Glutamatergic neuron (in vitro differentiated cells): ENCODE measurements around the gene MPHOSPH8. TPM values are rescaled to one million over a fixed set of nuclear protein-coding genes. Genes with fewer than 3 reads are reported as not detected.
"Not testable (repeated sequence)": the region's sequence is repeated elsewhere in the genome, so short reads cannot be mapped to it uniquely, and the experiment has no call there.

Experiments used
- DNase-seq: peaks from one replicate; pipeline ENCODE4 v3.0.0; 2022
- H3K27ac Mint-ChIP-seq: one replicate; pipeline ENCODE4 v1.8.0; 2020; ENCODE audit warnings: mild to moderate bottlenecking, mixed read lengths, inconsistent platforms; ENCODE audit not compliant: unreplicated experiment
- H3K27me3 Mint-ChIP-seq: one replicate; pipeline ENCODE4 v1.8.0; 2020; ENCODE audit warnings: mild to moderate bottlenecking, moderate library complexity, mixed read lengths, inconsistent platforms; ENCODE audit not compliant: unreplicated experiment
- H3K36me3 Mint-ChIP-seq: one replicate; pipeline ENCODE4 v1.8.0; 2020; ENCODE audit warnings: mild to moderate bottlenecking, mixed read lengths, inconsistent platforms; ENCODE audit not compliant: unreplicated experiment
- H3K4me1 Mint-ChIP-seq: one replicate; pipeline ENCODE4 v1.8.0; 2020; ENCODE audit warnings: mild to moderate bottlenecking, low read depth, mixed read lengths, inconsistent platforms; ENCODE audit not compliant: unreplicated experiment
- H3K4me3 Mint-ChIP-seq: one replicate; pipeline ENCODE4 v1.8.0; 2020; ENCODE audit warnings: mild to moderate bottlenecking, mixed read lengths, inconsistent platforms; ENCODE audit not compliant: unreplicated experiment
- H3K9me3 Mint-ChIP-seq: one replicate; pipeline ENCODE4 v1.8.0; 2020; ENCODE audit warnings: mild to moderate bottlenecking, moderate library complexity, mixed read lengths, inconsistent platforms; ENCODE audit not compliant: unreplicated experiment
- total RNA-seq: library from RNA; stranded (reverse); fragmentation: NEBNext Ultra II Directional; extraction: Animal tissue kit (Norgen Biotek cat#: 25700); gene quantifications from one replicate; pipeline ENCODE4 v1.2.1, GENCODE V29; 2021; ENCODE audit not compliant: unreplicated experiment
- TF ChIP-seq, protein P1 (sequence below): fragments of 200-600 bp; sonication (generic); IDR thresholded peaks from one replicate; pipeline ENCODE4 v1.5.0; 2021; ENCODE audit not compliant: partially characterized antibody, unreplicated experiment

Gene MPHOSPH8
- total RNA-seq, 1 donor from 2014 or later, result 31.8 TPM

DNA sequence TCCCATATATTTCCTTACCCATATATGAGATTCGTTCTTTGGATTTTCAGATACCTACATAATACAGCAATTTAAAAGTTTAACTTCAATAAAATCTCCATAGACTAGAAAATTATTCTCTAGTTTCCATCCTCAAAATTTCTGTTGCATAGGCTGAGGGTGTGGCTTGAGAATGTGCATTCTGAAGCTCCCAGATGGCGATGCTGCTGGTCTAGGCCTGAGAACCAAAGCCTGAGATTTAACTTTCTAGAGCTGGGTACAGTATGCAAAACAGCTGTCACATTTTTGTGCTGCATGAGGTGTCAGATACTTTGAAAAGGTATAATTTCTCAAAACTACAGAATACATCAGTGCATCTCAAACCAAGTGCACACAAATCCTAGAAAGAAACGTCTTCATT, 42.7 kb downstream of the MPHOSPH8 start:
- TF ChIP-seq, protein P1, sequence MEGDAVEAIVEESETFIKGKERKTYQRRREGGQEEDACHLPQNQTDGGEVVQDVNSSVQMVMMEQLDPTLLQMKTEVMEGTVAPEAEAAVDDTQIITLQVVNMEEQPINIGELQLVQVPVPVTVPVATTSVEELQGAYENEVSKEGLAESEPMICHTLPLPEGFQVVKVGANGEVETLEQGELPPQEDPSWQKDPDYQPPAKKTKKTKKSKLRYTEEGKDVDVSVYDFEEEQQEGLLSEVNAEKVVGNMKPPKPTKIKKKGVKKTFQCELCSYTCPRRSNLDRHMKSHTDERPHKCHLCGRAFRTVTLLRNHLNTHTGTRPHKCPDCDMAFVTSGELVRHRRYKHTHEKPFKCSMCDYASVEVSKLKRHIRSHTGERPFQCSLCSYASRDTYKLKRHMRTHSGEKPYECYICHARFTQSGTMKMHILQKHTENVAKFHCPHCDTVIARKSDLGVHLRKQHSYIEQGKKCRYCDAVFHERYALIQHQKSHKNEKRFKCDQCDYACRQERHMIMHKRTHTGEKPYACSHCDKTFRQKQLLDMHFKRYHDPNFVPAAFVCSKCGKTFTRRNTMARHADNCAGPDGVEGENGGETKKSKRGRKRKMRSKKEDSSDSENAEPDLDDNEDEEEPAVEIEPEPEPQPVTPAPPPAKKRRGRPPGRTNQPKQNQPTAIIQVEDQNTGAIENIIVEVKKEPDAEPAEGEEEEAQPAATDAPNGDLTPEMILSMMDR, result no peak
- no peak for DNase-seq
- Mint-ChIP-seq H3K4me3 (no peak overlapping the region), H3K36me3 (no peaks in the 10 kb centered on the region), H3K27me3 (no peaks in the 10 kb centered on the region), H3K27ac (no peak overlapping the region), H3K4me1 (peaks cover 2% of the 10 kb centered on the region), H3K9me3 (no peaks in the 10 kb centered on the region)

DNA sequence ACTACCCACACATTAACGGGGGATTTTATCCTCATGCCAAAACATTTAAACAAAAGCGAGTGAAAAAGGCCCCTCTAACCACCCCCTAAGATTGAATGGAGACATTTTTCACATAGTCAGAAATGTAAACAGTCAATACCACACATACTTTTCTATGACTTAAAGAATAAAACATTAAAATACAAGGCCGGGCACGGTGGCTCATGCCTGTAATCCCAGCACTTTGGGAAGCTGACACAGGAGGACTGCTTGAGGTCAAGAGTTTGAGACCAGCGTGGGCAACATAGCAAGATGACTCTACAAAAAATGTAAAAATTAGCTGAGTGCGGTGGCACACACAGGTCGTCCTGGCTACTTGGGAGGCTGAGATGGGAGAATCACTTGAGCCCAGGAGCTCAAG, 47.3 kb downstream of the MPHOSPH8 start:
- Mint-ChIP-seq H3K27ac (peak overlapping the region; percentile 25), H3K36me3 (no peaks in the 10 kb centered on the region), H3K4me1 (peaks cover 18% of the 10 kb centered on the region), H3K27me3 (no peaks in the 10 kb centered on the region), H3K9me3 (no peaks in the 10 kb centered on the region), H3K4me3 (no peak overlapping the region)
- DNase-seq, result no peak
- TF ChIP-seq, protein P1, result no peak

DNA sequence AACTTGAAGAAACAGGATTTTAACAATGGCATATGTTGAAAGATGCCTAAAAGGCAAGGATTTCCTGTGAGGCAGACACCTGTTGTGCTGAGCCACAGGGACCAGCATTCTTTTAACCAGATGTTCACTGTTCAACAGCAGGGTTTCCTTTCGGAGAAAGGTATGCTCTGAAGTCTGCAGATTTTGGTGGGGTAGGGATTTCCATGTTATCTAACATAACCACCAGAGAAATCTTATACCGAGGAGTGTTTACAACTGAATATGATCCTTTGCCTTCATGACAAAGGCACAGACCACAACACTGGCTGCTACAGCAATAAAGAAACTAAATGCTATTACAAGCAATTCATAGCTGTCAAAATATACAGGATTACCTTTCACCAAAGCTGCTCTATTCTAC, 48.1 kb downstream of the MPHOSPH8 start:
- no peaks in the 10 kb centered on the region for H3K36me3 Mint-ChIP-seq
- DNase-seq, result no peak
- H3K27me3 Mint-ChIP-seq, result no peaks in the 10 kb centered on the region
- H3K4me3 Mint-ChIP-seq, result no peak overlapping the region
- H3K4me1 Mint-ChIP-seq, result peaks cover 21% of the 10 kb centered on the region
- TF ChIP-seq, protein P1, result no peak
- H3K9me3 Mint-ChIP-seq, result no peaks in the 10 kb centered on the region
- no peak overlapping the region for H3K27ac Mint-ChIP-seq

DNA sequence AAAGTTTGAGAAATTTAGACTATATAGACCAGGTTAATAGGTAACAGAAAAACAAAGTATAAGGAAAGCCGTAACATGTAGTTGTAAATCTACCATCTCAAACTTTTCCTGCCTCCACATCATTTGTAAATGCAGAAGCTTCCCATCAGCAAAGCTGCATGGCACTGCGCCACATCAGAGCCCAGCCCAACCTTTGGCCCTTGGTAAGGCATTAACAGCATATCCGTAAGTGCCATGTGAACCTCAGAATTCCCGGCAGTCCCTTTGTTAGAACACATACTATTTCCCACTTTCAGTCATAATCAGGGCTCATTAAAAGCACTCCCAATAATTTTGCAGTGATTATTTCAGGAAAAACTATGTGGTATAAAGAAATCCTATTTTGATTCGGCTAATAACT, 51.6 kb downstream of the MPHOSPH8 start:
- Mint-ChIP-seq H3K4me3 (no peak overlapping the region), H3K27me3 (no peaks in the 10 kb centered on the region), H3K27ac (no peak overlapping the region), H3K9me3 (no peaks in the 10 kb centered on the region), H3K4me1 (peaks cover 19% of the 10 kb centered on the region), H3K36me3 (no peaks in the 10 kb centered on the region)
- no peak for DNase-seq
- TF ChIP-seq, protein P1, result no peak

DNA sequence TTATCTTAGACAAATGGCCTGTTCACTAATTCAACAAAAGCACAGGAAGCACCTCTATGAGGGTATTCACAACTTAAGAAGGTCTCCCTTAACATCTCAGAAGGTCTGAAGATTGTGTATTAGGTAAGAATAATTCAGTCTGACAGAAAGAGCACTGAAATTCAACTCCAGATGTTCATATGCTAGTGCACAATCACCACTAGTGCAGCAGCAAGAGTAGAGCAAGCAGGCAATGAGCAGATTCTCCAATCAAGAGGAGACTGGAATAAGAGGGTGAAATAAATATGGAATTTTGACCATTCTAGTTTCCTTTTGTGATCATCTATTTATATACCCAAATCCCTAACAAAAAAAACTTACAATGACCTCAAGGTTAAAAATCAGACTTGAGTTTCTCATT, 52.0 kb downstream of the MPHOSPH8 start:
- Mint-ChIP-seq H3K36me3 (no peaks in the 10 kb centered on the region), H3K27ac (no peak overlapping the region), H3K27me3 (no peaks in the 10 kb centered on the region), H3K9me3 (no peaks in the 10 kb centered on the region), H3K4me1 (peaks cover 19% of the 10 kb centered on the region), H3K4me3 (no peak overlapping the region)
- no peak for DNase-seq
- TF ChIP-seq, protein P1, result no peak

GRCh38 chr13:19691447-19691846, 58.0 kb downstream of the MPHOSPH8 start:
- H3K4me3 Mint-ChIP-seq, H3K36me3 Mint-ChIP-seq, H3K27ac Mint-ChIP-seq, H3K27me3 Mint-ChIP-seq, DNase-seq, H3K9me3 Mint-ChIP-seq, H3K4me1 Mint-ChIP-seq: not testable (repeated sequence)
